PC-9 (cell line): Measurements from ENCODE around the gene TRIM3. TPM values are rescaled to one million over a fixed set of nuclear protein-coding genes. Genes with fewer than 3 reads are reported as not detected.

ENCODE experiments used
- BruUV-seq: library from RNA; stranded (reverse); fragments of 400-500 nt; replicated peaks from 2 replicates; lab custom pipeline; 2021; lab: Mats Ljungman, UMichigan
- CTCF ChIA-PET: fragments of 300-600 bp; sonication (Branson Sonifier 250); formaldehyde crosslinking; loops from one replicate; lab custom pipeline; 2022; ENCODE audit warnings: antibody characterized with exemption; lab: Charles Lee
- POLR2A ChIA-PET: fragments of 300-600 bp; sonication (Branson Sonifier 250); formaldehyde crosslinking; loops from one replicate; lab custom pipeline; 2022; ENCODE audit warnings: antibody characterized with exemption; ENCODE audit not compliant: unreplicated experiment; lab: Charles Lee
- DNase-seq, 2 experiments: peaks; one replicate each; pipeline versions ENCODE4 v3.0.0 to v3.0.0-alpha.2; 2015 to 2022; ENCODE audit warnings: mixed read lengths in 1 of 2
- H2AFZ ChIP-seq: fragments of 200-600 bp; sonication (generic); 2 replicates; pipeline ENCODE4 v1.8.1; 2017; ENCODE audit warnings: antibody characterized with exemption
- H3F3A ChIP-seq: fragments of 200-600 bp; sonication (generic); 2 replicates; pipeline ENCODE4 v1.8.1; 2017; ENCODE audit warnings: antibody characterized with exemption, mild to moderate bottlenecking, low read depth; ENCODE audit not compliant: insufficient read depth
- H3K27ac ChIP-seq: fragments of 200-600 bp; sonication (generic); 2 replicates; pipeline ENCODE4 v1.6.1; 2016; ENCODE audit warnings: mixed run types
- H3K27me3 ChIP-seq: fragments of 200-600 bp; sonication (generic); 2 replicates; pipeline ENCODE4 v1.6.1; 2016; ENCODE audit warnings: low read depth, mixed run types; ENCODE audit not compliant: insufficient read depth
- H3K36me3 ChIP-seq: fragments of 200-600 bp; sonication (generic); 2 replicates; pipeline ENCODE4 v1.6.1; 2016; ENCODE audit warnings: low read depth, mixed run types
- H3K4me1 ChIP-seq: fragments of 200-600 bp; sonication (generic); replicated peaks from 2 replicates; pipeline ENCODE4 v1.6.1; 2016; ENCODE audit warnings: mixed run types; ENCODE audit not compliant: insufficient read depth
- H3K4me2 ChIP-seq: fragments of 200-600 bp; sonication (generic); 2 replicates; pipeline ENCODE4 v1.6.1; 2017; ENCODE audit warnings: mixed run types
- H3K4me3 ChIP-seq: fragments of 200-600 bp; sonication (generic); 2 replicates; pipeline ENCODE4 v1.6.1; 2016; ENCODE audit warnings: mixed run types
- H3K79me2 ChIP-seq: fragments of 200-600 bp; sonication (generic); 2 replicates; pipeline ENCODE4 v1.6.1; 2017; ENCODE audit warnings: low read depth, mixed run types
- H3K9me2 ChIP-seq: fragments of 200-600 bp; sonication (generic); 2 replicates; pipeline ENCODE4 v1.8.1; 2017; ENCODE audit warnings: mild to moderate bottlenecking; ENCODE audit not compliant: insufficient read depth
- H3K9me3 ChIP-seq: fragments of 200-600 bp; sonication (generic); 2 replicates; pipeline ENCODE4 v1.8.1; 2016; ENCODE audit warnings: low read depth; ENCODE audit not compliant: insufficient read depth
- H4K20me1 ChIP-seq: fragments of 200-600 bp; sonication (generic); 2 replicates; pipeline ENCODE4 v1.8.1; 2017; ENCODE audit not compliant: insufficient read depth
- EZH2 ChIP-seq: fragments of 200-600 bp; sonication (generic); IDR thresholded peaks from 2 replicates; pipeline ENCODE4 v1.8.0; 2017; ENCODE audit warnings: antibody characterized with exemption, low read depth
- intact Hi-C: fragments of 100-400 bp; cut with micrococcal nuclease; formaldehyde crosslinking; loops from one replicate; pipeline ENCODE4 v1.10.0; 2022; ENCODE audit not compliant: unreplicated experiment
- total RNA-seq: library from RNA; stranded (reverse); gene quantifications from 2 replicates; pipeline ENCODE4 v1.2.3, GENCODE V29; 2021
- TF ChIP-seq, protein P1 (sequence below): fragments of 200-600 bp; sonication (generic); conservative IDR thresholded peaks from 2 replicates; pipeline ENCODE4 v1.6.1; 2017; ENCODE audit warnings: mixed run types, antibody characterized with exemption, mild to moderate bottlenecking, moderate library complexity

TRIM3 gene
- total RNA-seq, 1 experiment from 2014 or later = 9.0 TPM

DNA sequence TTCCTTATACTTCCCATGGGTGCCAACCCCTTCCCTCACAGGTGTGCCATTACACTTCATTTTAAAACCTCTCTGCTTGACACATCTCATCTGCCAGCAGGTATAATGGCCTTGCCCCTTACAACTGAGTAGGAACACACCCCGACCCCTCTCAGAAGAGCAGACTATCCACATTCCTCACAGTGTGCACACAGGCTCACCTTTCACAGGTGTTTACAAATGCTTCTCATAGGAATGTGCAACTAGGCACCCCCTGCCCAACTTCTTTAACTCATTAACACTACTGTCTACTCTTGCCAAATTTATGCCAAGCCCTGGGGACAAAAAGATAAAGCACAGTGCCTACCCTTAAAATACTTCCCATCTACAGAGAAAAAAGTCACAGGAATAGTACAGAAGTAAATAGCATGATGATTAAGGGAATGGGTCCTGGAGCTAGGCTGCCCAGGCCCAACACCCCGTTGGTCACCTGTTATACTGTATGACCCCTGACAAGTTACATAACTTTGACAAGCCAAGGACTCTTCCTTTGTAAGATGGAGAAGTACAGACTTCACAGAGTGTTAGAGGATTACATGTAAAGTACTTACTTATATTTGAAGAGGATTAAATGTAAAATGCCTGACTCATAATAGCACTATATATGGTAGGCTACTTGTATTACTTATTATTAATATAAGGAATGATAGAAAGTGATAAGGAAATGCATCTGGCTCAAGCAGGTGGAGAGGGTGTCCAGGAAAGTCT, 15.2 kb downstream of the TRIM3 start:
- CTCF ChIA-PET = no interaction called here

DNA sequence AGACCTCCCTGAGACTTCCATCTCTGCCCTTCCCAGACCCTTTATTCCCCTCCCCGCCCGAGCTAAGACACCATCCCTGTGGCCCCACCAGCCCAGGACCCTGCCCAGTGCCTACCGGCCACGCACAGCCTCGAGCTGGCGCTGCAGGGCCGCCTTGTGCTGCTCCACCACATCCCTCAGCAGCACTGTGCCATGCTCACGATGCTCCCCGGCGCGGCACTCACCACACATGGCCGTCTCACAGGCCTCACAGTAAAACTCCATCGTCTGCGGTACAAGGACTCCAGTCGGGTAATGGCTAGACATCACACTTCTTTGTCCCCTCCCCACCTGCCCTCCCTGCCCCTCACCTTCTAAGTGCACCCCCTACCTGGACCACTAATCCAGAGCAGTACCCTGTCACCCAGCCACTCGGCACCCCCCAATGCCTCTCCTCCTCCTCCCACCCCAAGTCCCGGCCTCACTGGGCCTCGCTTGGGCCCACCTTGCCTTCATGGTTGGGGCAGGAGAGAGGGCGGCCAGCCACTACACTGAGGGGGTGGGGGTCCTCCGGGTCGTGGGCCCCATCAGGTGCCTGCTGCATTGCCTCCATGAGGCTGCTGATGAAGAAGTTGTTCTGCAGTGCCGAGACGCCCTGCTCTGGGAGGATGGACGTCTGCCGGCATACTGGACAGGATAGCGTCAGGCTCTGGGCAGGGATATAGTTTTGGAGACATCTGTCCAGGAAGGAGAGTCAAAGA, 16.0 kb downstream of the TRIM3 start:
- intact Hi-C loops = no loop called here

More for the DNA sequence above, 15.2 kb downstream of the TRIM3 start:
- Histone ChIP-seq H3K4me1 (peaks cover 5% of the 10 kb centered on the region; the same call in 1 of the 2 replicates), H3F3A (no peaks in the 10 kb centered on the region), H3K79me2 (no peaks in the 10 kb centered on the region), H3K36me3 (no peaks in the 10 kb centered on the region), H3K27me3 (no peaks in the 10 kb centered on the region), H2AFZ (no peak overlapping the region), H3K4me3 (no peak overlapping the region), H3K27ac (no peak overlapping the region), H3K9me3 (no peaks in the 10 kb centered on the region), H4K20me1 (no peaks in the 10 kb centered on the region), H3K9me2 (no peaks in the 10 kb centered on the region), H3K4me2 (0 out of 2 replicates have a peak overlapping the region, but pooled peaks have one; percentile 13)
- no peak for TF ChIP-seq EZH2
- TF ChIP-seq, protein P1, sequence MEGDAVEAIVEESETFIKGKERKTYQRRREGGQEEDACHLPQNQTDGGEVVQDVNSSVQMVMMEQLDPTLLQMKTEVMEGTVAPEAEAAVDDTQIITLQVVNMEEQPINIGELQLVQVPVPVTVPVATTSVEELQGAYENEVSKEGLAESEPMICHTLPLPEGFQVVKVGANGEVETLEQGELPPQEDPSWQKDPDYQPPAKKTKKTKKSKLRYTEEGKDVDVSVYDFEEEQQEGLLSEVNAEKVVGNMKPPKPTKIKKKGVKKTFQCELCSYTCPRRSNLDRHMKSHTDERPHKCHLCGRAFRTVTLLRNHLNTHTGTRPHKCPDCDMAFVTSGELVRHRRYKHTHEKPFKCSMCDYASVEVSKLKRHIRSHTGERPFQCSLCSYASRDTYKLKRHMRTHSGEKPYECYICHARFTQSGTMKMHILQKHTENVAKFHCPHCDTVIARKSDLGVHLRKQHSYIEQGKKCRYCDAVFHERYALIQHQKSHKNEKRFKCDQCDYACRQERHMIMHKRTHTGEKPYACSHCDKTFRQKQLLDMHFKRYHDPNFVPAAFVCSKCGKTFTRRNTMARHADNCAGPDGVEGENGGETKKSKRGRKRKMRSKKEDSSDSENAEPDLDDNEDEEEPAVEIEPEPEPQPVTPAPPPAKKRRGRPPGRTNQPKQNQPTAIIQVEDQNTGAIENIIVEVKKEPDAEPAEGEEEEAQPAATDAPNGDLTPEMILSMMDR = no peak
- POLR2A ChIA-PET = no interaction called here
- intact Hi-C loops = no loop called here
- no TSS peak for BruUV-seq
- DNase-seq = peak; percentile 25 to 73

DNA sequence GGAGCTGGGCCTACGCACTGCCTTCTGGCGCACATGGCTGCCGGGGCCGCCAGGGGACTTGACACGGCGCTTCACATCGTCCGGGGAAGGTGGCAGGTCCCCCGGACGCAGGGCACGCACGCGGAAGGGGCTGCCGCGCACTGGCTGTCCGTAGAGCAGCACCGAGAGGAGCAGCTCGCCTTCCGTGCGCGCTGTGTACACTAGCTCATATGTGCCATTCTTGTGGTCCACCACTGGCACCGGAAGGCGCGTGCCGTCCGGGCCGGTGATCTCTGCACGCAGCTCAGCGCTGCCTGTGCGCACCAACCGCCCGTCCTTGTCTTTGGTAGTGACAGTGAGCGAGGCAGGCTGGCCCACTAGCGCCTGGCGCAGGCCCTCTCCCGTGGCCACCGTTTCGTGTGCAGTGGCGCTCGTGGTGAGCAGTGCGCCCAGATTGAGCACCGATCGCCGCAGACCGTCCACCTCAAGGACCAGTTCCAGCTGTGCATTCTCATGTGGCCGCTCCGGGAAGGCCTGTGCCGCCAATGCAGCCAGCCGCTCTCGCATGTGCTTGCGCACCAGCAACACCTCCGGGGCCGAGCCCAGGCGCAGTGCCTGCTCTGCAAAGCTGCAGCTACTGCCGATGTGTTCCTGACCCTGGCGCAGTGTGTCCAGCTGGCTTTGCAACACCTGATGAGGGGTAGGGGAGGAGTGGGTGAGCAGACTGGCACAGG, 17.2 kb downstream of the TRIM3 start:
- no peaks in the 10 kb centered on the region for H4K20me1 ChIP-seq

More for the DNA sequence above, 16.0 kb downstream of the TRIM3 start:
- H3K27me3 ChIP-seq = no peaks in the 10 kb centered on the region
- no peaks in the 10 kb centered on the region for H3K9me2 ChIP-seq
- H3K27ac ChIP-seq = no peak overlapping the region
- no peaks in the 10 kb centered on the region for H3K36me3 ChIP-seq
- no peaks in the 10 kb centered on the region for H3F3A ChIP-seq
- TF ChIP-seq EZH2 = no peak
- TF ChIP-seq, protein P1 = no peak
- no peak overlapping the region for H3K4me2 ChIP-seq
- no peaks in the 10 kb centered on the region for H4K20me1 ChIP-seq
- peaks cover 5% of the 10 kb centered on the region; the same call in 1 of the 2 replicates for H3K4me1 ChIP-seq
- POLR2A ChIA-PET = no interaction called here
- H3K79me2 ChIP-seq = no peaks in the 10 kb centered on the region
- DNase-seq = no peak
- CTCF ChIA-PET = no interaction called here
- BruUV-seq = no TSS peak
- no peaks in the 10 kb centered on the region for H3K9me3 ChIP-seq
- no peak overlapping the region for H2AFZ ChIP-seq
- no peak overlapping the region for H3K4me3 ChIP-seq

More for the DNA sequence above, 17.2 kb downstream of the TRIM3 start:
- DNase-seq = no peak
- ChIA-PET POLR2A (no interaction called here), CTCF (no interaction called here)
- Histone ChIP-seq H3K9me2 (no peaks in the 10 kb centered on the region), H3K4me2 (no peak overlapping the region), H3K79me2 (no peaks in the 10 kb centered on the region), H2AFZ (no peak overlapping the region), H3K4me3 (no peak overlapping the region), H3F3A (no peaks in the 10 kb centered on the region), H3K9me3 (no peaks in the 10 kb centered on the region), H3K4me1 (peaks cover 5% of the 10 kb centered on the region; the same call in 1 of the 2 replicates), H3K36me3 (no peaks in the 10 kb centered on the region), H3K27ac (no peak overlapping the region), H3K27me3 (no peaks in the 10 kb centered on the region)
- intact Hi-C loops = no loop called here
- BruUV-seq = no TSS peak
- TF ChIP-seq, protein P1 = no peak
- no peak for TF ChIP-seq EZH2
